GM19395 (cell line): ENCODE measurements around the gene SYT15.

Source experiments
- ATAC-seq: cut with Tn5 transposase; IDR thresholded peaks from one replicate; pipeline ENCODE4 v1.9.1; 2021; ENCODE audit warnings: mild to moderate bottlenecking, moderate library complexity; ENCODE audit not compliant: unreplicated experiment

Gene SYT15

DNA sequence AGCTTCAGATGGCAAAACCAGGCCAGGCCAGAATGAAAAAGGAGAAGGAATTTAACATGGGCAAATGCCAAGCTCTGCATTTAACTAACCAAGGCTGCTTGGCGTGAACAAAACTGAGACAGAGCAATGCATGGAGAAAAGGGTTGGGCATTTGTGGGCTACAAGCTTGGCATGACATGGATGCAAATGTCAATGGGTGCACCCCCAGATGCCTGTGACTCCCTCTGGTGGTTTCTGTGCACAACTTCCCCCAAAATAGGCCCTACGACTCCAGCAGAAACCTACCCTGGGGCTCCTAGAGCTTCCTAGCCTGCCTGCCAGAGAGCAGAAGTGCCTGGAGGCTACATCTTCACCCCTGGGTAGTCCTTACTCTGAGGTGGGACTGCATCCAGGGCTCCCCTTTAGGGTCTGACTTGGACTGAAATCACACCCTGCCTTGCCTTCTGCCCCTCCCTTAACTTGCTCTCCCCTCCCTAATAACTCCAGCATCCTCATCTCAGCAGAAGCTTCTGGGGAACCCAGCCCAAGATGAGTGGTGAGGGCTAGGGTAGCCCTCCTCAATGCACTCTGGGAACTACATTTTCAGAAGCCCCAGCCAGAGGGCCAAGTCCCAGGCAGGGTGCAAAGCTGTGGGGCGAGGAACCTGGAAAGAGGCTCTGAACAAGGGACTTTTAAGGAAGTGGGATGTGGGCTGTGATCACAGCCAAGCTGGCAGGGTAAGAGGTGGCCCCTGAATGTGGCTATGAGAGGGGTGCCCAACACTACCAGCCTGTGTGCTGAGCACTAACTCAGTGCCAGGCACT, 33.7 kb upstream of the SYT15 start:
- ATAC-seq, result no peak

DNA sequence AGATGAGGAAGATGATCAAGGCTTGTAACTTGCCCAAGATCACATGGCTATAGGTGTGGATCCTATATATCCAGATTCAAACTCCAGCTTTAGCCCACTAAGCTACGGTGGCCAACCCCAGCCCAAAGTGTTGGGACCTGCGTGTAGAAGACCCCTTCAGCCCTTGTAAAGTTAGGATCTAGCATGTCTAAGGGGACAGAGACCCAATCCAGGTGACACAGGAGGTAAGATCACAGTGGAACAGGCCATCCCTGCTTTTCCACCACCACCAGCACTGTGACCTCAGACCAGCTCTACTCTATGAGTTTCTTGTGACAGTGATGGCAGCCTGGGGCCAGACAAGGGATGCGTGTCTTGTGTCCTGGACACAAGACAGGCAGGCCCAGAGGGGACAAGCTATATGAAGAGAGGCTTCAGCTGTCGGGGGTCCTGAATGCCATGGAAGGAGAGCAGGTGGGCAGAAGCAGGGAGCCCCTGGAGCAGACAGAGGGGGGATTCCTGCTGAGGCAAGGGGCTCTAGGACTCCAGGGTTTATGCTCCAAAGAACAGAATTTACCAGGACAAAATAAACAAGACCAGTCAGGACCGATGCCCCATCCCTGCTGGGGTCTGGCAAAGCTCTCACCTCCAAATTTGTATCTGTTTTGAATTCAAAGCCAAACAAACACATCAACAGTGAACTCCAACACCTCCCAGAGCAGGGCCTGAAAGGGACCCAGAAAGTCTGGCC, 32.9 kb upstream of the SYT15 start:
- no peak for ATAC-seq

DNA sequence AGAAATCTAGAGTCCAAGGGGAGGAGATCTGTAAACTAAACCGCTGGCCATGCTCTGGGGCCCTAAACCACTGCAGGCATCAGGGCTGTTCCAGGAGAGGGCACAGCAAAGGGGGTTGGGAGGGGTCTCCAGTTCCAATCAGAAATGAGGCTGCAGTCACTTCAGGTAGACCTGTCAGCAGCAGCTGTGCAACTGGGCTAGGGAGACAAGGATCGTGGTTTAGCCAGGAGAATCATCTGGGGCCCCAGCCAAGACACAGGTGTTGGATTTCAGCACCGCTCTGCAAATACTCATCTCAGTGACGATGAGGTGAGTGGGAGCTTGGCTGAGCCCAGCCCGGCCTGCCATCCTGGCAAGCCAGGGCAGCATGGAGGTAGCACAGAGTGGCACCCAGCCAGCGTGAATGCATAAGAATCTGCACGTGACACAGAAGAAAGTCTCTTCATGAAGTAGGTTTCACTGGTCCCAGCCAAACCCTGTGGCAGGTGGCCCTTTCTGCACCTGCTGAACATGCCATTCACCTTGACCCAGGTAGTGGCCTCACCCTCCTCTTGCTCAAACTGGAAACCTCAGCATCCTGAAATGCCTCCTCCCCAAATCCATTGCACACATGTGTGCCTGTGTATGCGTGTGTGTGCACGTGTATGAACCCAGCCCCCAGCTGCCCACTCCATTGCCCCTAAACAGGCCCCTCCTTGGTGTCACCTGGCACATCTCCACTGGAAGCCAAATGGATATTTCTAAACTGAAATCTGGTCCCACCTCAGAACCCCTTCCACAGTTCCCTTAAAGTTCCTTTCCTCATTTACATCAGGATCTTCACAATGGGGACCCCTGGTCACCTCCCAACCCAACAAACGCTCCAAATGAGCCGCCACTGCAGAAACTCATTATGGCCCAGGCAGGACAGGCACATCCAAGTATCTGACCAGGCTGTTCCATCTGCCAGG, 32.1 kb upstream of the SYT15 start:
- ATAC-seq, result no peak

DNA sequence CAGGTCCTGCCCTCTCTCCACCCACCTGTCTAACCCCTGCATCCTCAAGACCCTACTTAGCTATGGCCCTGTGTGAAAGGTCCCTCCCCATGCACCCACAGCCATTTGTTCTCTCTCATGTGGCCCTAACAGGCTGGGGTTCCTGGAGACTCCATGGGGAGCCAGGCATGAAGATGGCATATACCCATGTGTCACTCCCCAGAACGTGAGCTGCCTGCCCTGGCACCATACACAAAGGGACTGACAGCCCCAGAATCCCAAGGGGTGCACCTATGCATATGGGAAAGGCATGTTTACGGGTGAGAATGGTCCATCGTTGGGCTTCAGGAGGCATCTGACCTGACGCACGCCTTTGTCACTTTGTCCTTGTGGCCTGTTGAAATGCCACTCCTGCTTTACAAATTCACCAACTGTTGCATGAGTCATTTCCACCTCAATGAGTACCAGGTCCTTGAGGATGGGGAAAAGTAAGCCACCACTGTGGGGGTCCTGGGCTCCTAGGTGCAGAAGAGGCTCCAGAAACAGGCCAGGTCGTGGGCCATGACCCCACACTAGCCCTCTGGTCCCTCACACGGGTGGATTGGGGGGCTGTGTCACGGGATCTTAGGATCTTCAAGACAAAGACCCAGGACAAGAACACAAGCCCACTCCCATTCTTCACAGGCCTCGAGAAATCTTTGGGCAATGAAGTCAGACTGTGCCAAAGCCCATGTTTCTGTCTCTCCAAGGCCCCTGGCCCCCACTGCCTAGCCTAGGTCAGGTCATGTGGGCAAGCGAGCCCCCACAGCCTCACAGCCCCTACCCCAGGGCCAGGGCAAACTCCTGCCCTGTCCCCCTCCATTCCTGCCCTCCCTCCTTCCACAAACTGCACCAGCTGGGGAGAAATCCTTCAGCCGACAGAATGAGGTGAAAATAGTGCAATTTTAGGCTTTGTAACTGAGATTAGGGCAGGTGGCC, 31.1 kb upstream of the SYT15 start:
- ATAC-seq, result no peak

DNA sequence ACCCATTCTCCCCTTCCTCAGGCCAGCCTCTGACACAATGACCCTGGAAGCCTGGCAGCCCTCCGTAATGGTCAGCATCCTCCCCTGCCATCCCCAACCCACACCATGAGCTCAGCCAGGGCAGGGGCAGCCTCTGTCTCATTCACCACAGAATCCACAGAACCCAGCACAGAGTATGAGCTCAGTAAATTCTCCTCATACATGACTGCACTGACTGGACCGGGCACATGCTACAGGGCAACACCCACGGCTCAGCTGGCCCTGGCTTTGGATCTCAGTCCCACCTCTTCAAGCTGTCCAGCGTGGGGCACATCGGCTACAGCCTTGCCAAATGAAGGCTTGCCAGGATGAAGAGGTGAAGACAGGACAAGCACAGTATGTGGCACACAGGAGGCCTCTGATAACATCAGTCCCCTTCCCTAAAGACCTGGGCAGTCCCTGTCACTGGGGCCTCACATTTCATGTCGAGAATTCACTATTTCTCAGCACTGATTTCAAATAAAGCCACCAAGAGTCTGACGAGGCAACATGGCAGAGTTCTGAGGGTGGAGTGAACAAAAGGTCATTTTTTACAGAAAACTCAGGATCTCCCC, 30.3 kb upstream of the SYT15 start:
- no peak for ATAC-seq

DNA sequence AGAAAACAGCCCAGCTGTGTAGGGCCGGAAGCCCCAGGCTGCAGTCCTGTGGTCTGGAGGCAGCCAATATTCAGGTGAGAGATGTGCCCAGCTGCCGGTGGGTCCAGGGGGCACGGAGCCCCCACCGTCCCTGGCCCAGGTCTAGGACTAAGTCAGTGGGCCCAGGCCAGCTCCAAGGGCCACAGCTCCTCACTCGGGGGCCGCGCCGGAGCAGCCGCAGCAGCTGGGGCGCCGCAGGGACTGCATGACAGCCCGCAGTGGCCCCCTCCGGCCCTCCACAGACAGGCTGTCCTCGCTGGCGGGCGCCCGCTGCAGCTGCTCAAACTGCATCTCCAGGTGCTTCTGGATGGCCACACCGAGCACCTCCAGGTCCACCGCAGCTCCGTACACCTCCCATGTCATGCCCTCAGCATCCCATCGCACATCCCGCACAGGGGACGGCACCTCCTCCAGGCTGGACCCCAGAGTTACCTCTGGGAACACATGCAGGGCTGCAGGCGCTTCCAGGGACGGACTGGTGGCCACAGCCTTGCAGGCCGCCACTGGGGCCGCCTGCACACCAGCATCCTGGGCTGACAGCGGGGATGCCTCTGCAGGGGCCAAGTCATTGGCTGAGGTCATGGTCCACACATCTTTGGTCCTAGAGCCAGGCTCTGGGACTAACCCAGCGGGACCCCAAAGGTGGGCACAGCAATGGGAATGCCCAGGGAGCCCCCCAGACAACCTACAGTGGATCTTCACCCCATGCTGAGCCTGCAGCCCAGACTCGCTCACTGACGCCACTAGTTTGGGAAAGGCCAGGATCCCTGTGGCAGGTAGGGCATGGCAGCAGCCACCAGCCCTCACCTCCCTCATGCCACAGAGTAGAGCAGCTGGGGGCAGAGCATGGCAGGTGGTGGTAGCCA, 29.5 kb upstream of the SYT15 start:
- no peak for ATAC-seq

DNA sequence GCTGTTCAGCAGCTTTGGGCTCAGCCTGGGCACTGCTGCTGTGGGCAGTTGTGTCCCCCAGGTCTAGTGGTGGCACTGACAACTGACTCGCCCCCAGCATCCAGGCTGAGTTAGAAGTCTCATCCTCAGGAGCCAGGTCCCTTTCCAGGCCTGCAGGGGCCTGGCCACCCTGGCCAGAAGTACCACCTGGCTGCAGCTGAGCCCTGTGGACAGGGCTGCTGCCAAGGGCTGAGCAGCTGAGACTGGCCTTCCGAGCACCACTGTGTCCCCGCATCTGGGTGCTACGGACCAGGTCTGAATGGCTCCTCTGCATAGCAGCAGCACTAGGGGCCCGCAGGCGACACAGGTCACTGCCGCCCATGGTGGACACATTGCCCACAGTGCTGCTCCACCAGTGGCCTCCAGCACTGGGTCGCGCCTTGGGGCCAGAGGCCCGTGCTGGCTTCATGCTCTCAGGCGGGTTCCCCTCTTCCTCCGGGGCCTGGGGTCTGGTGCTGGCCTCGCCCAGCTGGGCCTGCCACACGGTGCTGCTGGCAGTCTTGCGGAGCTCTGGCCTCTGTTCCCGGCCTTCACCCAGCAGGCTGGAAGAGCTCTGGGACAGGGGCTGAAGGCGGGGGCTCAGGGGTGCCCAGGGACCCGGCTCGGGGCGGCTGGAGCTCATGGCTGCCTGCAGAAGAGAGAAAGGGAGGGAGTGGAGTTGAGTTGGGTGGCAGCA, 28.7 kb upstream of the SYT15 start:
- no peak for ATAC-seq

DNA sequence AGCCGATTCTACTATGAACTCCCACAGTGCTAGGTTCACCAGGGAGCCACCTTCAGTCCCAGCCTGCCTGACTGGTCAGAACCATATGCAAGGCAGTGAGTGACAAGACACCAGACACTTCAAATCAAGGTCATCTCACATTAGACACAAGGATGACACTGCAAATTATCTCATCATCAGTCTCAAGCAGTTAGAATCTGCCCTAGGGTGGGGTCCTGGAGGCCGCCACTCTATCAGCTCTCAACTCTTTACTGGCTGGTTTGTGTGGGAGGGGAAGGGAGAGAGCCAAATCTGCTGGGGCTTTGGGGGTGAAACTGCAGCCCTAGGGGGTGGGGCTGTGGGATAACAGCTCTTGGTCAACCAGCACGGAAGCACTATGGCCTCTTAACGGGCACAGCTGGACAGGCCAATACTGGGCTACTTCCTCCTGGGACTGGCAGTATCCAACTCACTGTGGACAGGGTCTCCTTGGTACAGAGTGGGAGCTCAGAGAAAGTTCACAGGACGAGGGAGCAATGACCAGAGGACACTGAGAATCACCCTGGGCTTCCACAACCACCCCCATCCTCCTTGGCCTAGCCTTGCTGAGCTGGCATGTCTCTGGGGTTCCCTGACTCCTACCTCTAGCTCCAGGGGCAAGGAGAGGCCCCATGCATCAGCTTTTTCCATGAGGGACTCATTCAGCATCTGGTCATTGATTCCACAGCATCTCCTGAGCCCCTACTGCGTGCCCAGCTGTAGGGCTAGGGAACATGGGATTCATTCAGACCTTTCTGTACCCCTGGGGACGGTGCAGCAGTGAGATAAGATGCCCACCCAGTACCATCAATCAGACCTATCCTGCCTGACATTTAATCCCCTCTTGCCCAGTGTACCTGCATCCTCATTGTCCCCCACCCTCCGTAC, 27.9 kb upstream of the SYT15 start:
- no peak for ATAC-seq

DNA sequence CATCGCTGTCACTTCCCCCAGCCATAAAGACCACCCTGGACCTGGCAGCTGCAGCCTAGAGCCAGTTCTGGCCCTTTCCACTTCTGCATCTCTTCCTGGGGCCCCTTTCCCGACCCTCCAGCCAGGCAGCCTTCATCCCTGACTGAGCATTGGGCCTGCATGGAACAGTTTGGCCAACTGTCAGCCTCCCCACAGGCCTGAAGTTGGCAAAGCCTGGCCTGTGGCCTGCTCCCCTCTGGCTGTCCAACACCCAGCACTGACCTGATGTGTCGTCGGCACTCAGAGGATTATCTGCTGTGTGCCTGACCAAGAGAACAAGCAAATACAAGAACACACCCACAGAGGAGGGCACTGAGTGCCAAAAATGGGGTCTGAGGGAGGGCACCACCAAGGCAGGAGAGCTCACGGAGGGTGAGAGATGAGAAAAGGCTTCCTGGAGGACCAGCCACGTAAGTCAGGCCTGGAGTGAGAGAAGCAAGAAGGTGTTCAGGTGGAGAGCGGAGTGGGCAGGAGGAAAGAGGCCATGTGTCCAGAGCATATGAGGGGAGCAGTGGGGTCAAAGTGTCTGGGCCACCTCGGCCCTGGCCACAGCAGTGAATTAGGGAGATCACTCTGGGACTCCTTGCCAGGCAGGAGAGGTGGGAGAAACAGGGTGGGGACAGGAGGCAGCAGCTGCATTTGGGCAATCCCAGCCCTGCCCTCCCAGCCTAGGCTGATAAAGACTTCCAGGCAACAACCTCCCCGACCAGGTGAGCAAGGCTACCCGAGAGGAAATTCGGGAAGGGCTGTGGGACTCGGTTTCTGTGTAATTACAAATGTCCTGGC, 27.0 kb upstream of the SYT15 start:
- ATAC-seq, result no peak

DNA sequence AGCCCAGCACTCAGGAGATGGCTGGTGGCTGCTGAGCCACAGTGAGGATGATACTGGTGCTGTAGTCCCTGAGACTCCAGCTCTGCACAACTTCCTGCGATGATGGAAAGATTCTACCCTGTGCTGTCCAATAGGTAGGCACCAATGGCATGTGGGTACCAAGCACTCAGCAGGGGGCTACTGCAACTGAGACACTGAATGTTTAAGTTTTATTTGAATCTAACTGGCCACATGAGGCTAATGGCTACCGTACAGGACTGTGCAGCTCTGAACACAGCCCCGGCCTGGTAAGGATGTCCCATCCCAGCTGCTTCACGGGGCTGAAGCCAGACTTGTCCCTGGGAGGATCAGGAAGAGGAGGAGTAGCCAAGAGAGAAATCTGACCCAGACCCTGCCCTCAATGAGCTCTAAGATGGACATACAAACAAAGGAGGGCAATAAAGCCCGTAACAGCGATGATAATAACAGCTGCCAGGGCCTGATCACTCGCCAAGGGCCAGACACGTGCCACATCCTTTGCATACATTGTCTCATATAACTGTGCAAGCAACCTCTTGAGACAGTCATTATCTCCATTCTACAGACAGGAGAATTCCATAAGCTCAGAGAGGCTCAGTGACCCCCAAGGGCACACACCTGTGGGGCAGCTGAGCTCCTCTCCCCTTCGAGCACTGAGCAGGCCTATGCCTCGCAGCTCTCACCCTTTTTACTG, 26.2 kb upstream of the SYT15 start:
- ATAC-seq, result no peak

DNA sequence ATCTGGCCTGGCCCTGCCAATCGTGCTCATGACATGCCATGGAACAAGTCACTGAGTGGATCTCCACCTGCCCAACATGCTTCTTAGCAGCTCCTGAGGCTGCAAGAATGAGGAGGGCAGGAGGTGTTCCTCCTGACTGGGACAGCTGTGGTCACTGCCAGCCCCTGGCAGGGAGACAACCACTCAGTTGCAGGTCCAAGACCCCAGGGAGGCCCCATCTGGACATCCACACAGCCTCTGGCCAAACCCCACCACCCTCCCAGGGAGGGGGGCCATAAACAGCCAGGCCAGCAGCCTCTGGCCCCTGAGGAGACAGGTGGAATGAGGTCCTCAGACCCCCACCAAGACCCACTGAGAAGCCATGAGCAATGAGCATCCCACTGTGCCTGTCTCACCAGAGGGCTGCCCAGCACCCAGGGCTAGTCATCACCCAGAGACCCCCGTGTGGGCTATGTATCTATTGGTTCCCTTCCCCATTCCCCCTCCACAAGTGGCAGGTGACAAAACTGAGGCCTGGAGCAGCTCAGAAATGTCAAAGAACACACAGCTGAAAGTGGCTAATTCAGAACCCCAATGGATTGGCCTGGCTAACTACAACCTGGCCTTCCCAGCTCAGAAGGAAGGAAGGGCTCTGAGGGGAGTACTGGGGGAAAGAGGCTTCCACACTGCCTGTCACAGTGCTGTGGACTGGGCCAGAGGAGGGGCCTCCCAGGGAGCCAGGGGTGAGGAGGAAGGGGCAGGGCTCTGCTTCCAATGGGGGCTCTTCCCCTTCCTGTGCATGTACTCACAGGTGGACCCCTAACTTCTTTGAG, 25.5 kb upstream of the SYT15 start:
- ATAC-seq, result no peak

DNA sequence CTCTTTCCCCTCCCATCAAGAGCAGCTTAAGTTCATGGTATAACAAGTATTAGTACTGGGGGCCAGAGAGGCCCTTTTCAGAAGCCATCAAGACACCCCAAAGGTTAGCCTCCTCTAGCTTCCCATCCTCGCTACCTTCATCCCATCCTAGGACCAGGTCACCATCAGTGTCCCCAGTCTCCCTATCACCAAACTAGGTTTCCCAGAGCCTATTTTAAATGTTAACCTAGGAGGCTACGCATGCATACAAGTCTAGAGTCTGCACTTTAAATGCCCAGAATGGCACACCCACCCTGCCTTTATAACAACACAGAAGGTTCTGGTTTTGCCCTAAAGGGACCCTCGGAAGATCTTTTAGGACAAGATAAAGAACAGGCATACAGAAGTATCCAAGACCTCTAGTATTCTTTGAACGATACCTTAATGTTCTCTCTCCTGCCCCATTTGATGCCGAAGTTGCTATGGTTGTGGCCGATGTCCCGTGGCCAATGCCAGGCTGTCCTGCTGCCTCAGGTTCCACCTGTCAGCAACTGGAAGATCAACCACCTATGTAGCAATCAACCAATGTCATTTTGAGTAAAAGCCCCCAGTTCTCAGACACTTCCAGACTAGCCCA, 24.7 kb upstream of the SYT15 start:
- no peak for ATAC-seq

DNA sequence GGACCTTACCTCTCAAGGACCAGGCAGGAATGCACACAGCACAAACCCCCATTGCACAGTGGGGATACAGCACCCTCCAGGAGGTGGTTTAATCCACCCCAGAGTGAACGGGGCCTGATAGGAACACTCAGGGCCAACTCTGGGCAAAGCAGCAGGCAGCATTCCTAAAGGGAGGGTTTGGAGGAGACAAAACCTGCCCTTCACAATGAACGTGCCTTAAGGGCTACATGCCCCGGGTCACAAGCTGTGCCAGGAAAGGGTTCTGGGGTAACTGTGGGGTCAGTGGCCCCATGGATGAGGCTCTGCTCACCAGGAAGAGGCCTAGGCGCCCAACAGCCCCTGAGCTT, 23.6 kb upstream of the SYT15 start:
- ATAC-seq, result no peak

DNA sequence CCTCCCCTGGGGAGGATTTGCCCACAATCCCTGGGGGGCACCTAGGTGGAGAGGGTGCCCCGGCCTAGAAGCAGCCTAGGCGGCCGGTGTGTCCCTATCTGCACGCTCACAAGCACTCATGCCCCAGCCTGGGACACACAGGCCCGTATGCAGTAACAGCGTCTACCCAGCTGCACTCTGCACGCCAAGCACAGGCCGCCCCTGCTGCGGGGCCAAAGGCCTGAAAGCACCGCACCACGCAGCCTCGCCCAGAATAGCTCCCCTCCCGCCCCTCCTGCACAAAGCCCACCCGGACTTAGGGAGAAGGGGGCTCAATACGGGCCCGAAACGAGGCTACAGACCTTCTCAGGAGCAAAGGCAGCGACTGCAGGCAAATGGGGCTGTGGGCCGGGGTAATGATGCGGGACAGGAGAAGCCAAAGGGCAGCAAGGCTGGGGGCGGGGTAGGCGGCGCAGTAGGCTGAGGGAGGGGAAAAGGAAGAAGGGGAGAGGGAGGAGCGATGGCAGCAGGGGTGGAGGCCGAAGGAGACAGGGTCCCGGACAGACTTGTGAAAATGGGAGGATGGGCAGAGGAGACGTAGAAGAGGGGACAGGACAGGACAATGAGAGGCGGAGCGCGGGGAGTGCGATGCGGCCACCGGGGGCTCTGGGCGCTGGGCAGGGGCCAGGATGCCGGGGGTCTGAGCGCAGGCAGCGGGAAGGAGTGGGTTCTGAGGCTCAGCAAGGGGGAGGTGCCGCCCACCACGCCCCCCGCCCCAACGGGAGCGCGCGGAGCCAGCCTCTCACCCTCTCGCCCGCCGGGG, 23.0 kb upstream of the SYT15 start:
- no peak for ATAC-seq
